ENCODE measurements around the gene ZFYVE19.

DNA sequence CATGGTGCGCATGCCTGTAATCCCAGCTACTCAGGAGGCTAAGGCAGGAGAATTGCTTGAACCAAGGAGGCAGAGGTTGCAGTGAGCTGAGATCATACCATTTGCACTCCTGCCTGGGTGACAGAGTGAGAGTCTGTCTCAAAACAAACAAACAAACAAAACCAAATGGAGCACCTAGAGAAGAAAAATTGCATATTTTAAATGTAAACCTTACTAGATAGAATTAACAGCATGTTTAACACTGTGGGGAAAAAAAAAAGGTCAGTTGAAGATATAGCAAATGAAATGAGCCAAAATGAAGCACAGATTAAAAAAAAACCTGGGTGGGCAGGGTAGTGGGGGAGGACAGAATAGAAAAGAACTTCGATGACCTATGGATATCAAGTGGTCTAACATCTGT, 14.3 kb downstream of the ZFYVE19 start:
- TF ChIP-seq ZNF768 (CRISPR knock-in tag; IDR thresholded peaks at IDR 0.05) (no peak), ZNF772 (CRISPR knock-in tag; IDR thresholded peaks at IDR 0.05) (no peak), FOSL1 (CRISPR knock-in tag; IDR thresholded peaks at IDR 0.05; ENCODE audit: borderline replicate concordance) (no peak)

Data from HepG2 (cell line).